Superior temporal gyrus (tissue), 1 donor: ENCODE measurements around the gene LUC7L3.

Experiments
- DNase-seq: peaks from one replicate; pipeline ENCODE4 v3.0.0-alpha.2; 2016; ENCODE audit errors: extremely low spot score

LUC7L3 gene

DNA sequence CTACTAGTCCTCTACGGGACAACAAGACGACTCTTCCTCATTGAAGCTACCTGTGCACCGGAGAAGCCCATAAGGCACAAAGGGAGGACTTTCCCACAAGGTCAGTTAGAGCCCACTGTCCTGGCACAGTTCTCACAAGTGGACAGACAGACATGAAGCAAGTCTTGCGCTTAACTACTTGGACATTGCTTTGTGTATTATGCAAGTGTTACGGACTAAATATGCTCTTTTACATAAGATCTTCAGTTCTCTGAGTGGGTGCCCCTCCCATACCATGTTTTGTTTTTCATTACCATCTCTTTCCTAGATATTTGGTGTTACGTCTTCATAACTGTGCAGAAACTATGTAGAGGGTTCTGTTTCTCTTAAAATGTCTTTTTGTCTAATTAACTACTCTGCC, 29.8 kb downstream of the LUC7L3 start:
- DNase-seq = no peak

DNA sequence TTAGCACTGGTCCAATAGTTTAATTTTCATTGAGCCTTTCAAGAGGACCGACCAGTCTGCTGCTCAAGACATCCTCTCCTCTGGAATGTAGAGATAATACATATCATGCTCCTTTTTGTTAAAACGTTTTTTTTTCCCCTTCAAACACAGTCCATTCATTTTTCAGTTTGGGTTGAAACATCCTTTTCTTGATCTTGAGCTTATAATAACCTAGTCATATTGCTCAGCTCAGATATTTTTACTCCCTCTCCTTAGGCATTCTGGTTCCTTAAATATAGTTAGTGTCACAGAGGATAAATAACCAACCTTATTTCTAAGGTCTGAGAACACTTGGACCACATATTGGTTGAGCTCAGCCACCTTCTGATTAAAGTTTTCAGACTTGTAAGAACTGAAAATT, 35.1 kb downstream of the LUC7L3 start:
- DNase-seq = no peak

DNA sequence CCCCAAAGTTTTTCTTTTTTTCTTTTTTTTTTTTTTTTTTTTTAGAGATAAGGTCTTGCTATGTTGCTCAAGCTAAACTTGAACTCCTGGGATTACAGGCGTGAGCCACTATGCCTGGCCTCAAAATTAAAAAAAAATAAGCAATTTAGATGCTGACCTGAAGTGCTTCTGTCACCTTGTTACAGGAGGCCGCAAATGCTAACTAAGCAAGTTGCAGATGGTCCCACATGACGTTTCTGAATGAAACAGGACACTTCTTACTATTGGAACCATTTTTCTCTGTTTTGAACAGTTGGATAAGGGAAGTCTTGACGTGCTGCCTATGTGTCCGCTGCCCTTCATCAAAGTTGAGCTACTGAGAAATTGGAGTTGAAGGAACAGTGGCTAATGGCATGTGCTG, 39.1 kb downstream of the LUC7L3 start:
- DNase-seq = no peak

DNA sequence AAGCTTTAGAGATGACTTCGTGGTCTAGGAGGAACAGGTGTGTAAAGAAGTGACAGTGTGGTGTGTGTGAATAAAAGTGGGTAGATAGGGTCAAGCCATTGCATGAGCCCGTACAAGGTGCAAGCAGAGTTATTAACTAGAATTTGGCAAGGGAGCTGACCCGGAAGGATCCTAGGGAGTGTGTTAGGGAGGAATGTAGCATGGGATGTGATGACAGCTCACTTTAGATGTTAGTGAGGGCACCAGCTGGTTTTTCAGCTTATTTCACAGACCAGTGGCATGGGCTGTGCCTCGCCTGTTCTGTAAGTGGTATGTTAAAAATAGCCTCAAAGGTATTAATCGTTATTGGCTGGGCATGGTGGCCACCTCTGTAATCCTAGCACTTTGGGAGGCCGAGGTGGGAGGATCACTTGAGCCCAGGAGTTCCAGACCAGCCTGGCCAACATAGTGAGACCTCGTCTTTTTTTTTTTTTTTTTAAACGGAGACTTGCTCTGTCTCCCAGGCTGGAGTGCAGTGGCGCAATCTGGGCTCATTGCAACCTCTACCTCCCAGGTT, 39.7 kb downstream of the LUC7L3 start:
- DNase-seq = no peak

DNA sequence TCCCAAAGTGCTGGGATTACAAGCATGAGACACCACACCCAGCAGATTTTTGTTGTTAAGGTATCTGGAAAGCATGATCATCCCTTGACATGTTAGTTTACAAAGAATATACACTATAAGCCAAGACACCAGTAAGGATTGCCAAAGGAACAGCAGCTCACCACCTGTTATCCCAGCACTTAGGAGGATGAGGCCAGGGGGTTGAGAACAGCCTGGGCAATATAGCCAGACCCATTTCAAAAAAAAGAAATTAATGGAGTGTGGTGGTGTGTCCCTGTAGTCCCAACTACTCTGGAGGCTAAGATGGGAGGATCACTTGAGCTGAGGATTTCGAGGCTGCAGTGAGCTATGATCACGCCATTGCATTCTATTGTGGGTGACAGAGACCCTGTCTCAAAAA, 42.8 kb downstream of the LUC7L3 start:
- DNase-seq = no peak

DNA sequence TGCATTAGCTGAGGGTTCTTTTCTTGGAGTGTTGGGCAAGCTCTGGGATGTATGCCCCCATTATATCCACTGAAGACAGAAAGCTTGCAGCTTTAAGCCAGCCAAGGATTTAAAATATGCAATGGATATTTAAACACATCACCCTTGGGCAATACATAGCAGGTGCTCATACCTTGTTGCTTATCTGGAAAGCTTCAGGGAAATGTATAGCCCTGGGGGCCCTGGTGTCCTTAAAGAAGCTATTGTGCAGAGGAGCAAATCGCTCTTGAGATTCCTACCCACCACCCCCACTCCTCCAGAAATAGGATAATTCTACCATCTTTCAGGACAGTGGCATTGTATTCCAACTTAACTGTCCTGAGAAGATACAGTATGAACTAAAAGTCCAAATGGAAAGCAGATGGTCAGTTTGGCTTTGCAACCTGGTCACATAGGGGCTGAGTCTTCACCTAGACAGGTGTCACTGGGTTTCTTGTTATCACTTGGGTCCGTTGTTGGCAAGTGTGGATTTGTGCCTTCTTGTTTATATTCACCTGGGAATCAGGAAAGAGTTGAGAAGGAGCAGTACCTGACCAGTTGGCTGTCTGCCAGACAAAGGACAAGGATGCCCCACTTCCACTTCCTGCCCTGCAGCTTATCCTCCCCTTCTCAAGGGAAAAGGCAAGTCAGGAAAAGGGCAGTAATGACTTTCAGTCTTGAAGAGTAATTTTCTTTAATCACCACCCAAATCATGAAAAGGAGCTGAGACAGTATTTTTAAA, 44.5 kb downstream of the LUC7L3 start:
- DNase-seq = no peak

DNA sequence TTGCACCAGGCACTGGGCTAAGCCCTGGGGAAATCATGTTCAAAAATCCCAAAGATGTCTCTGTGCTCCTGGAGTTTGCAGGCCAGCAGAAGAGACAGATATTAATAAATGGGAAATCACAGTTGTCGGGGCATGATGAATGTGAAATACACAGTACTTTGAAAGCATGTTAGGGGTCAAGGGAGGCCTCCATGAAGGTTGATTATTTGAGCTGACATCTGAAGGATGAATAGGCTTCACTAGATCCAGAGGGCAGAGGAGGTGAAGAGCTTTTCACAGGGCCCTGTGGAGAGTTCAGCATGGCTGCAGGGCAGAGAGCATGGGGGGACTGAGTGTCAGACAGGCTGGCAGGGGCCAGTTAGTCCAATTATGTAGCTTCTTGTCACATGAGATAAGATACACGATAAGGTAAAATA, 45.3 kb downstream of the LUC7L3 start:
- no peak for DNase-seq

DNA sequence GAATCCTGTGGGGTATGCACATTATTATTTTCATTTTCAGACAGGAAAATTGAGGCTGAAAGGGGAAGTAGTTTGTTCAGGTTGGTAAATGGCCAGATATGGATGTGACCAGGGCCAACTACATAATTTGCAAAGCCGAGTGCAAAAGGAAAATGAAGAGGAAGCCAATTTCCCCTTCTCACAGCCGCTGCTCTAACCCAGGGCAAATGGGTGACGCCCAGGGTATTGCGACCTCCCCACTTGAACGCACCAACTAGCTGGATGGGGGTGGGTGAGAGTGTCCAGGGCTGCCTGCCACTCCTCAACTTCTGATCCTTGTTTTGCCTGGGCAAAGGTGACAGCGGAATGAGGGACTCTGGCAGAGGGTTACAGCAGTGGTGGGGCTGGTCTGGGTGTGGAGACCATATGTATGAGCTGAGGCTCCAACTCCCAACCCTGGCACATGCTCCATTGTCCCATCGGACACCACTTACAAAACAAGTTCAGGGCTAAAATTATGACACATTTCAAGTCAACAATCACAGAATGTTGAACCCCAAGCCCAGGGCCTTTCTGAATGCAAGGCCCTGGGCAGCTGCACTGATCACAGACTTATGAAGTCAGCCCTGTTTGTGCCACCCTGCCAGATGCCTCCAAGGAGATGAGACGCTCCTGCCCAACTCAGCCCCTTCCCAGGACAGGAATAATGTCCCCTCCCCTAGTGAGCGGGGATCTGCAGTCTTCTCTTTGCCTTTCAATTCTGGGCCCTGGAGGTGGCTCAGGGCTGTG, 46.2 kb downstream of the LUC7L3 start:
- no peak for DNase-seq

DNA sequence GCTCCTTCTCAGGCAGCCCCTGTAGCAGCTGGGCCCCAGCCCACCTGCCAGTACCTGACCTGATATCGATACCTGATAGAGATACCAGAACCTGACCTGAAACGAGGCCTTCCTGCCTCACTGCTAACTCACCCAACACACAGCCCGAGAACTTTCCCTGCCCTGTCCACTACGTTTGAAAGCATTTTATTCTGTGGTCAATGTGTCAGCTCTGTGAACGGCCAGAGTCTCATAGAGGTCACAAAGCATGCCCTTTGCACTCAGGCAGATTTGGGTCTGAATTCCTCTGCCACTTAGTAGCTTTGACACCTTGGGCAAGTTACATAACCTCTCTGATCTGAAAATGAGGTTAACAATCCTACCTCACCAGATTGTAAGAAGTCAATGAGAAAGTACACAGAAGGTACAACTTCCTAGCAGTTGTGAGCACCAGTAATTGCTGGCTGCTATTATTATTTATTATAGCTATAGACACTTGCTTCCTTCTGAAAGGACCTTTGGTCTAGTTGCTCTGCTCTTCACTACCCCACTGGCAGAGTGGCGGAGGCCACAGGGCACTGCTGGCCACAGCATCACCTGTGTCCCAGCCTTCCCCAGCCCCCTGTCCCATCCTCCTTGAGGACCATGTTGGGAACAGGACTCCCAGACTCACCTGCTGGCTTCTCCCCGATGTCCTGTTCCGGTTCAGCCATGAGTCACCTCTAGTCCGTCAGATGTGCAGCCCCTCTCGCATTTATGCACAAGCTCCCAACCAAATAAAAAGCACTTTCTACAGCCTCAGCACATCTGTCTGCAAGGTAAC, 47.0 kb downstream of the LUC7L3 start:
- DNase-seq = no peak

DNA sequence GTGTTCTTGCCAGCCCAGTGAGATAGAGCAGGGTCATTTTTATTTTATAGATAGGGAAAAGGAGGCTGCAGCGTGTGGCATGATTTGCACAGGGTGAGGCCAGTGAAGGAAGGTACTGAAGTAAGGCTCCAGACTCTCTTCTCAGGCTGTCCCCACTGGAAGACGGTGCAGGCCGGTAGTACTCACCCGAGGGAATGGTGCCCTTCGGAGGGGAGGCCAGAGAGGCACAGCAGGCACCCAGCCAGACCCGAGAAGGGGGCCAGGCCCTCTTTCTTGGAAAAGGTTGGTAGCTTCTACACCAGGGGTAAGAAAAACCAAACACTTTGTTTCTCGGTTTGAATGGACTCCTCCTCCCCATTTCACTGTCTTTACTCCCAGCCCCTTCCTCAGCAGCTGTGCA, 47.6 kb downstream of the LUC7L3 start:
- no peak for DNase-seq

DNA sequence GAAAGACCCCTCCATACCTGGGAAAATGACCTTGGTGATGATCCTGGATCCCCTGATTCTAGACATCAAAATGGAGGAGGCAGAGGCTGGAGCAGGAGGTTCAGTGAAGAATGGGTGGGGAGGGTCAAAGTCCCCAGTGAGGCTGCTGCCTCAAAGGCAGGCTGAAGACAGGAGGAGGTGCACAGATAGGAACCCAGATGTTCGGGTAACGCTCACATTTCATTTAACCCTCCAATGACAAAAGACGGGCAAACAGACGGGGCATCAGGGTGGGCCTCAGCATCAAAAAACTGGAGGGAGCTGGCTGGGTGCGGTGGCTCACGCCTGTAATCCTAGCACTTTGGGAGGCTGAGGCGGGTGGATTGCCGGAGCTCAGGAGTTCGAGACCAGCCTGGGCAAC, 48.0 kb downstream of the LUC7L3 start, which contains the start of gene ANKRD40CL:
Gene ANKRD40CL, minus strand, starts transcription at position 73 of the 400 bp plus-strand sequence. CDS start 605 bp downstream, outside the sequence.
- DNase-seq = no peak

DNA sequence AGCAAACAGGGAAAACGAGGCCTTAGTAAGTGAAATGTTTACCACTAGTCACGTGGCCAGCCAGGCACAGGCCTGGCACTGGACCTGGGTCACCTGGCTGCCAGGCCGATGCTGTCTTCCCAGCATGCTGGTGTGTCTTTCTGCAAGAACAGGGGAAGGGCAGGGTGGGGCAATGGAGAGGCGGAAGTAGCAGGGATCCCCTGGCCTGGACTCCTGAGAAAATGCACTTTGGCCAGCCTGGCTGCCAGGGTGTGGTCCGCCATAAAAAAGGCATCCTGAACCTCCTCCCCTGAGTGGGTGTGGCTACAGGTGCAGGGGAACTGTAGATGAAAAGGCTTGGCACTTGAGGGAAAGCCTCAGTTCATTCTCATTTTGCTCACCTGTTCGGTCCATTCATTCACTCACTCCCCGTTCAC, 49.0 kb downstream of the LUC7L3 start:
- no peak for DNase-seq

DNA sequence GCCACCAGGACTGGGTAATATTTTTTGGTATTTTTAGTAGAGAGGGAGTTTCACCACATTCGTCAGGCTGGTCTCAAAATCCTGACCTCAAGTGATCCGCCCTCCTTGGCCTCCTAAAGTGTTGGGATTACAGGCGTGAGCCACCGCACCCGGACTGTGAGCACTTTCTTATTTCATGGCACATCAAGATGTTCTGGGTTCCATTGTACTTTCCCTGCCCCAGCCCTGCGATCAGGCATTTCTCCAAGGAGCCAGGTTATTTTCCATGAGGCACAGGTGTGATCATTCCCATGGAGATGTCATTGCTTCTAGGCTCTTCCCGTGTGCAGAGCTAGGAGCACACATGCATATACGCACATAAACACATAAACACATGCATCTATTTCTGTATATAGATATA, 50.5 kb downstream of the LUC7L3 start:
- DNase-seq = no peak

DNA sequence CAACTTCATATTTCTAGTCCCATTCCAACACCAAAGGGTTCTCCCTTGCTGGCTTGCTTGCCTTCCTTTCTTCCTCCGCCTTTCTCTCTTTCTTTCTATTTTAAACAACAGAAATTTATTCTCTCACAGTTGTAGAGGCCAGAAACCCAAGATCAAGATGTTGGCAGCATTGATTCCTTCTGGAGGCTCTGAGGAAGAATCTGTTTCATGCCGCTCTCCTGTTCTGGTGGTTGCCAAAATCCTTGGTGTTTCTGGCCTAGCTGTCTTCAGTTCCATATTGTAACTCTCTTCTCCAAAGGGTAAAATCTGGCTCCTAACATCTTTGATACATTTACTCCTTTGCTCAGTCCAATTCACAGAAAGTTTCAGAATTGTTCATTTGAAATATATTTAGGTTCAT, 50.9 kb downstream of the LUC7L3 start:
- DNase-seq = no peak

DNA sequence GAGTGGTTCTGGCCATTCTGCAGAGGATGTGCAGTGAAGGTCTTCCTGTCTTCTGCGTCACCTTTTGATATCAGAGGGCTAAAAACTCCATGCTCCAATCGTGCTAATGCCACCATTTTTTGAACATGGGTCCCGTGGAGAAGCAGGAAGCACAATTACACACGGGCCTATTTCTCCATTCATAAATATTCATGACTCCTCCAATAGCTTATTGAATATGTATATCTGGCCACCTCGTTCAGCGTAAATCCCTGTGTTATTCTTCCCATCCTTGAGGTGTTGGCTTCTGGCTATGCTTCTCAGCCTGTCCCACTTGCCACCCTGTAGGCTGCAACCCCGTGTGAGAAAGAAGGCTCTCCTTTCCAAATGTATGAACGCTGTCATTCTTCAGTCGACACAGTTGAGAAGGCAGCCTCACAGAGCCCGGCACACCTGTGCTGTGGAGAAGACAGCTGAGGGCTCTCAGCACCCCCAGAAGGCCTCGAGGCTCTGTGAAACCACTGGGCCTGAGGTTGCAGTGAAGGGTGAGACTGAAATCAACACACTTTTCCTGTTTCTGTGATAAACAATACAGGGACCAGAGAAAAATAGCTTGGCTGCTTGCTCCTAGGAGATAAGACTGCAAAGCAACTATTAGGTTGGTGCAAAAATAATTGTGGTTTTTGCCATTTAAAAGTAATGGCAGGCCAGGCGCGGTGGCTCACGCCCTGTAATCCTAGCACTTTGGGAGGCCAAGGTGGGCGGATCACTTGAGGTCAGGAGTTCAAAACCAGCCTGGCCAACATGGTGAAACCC, 52.8 kb downstream of the LUC7L3 start:
- no peak for DNase-seq

DNA sequence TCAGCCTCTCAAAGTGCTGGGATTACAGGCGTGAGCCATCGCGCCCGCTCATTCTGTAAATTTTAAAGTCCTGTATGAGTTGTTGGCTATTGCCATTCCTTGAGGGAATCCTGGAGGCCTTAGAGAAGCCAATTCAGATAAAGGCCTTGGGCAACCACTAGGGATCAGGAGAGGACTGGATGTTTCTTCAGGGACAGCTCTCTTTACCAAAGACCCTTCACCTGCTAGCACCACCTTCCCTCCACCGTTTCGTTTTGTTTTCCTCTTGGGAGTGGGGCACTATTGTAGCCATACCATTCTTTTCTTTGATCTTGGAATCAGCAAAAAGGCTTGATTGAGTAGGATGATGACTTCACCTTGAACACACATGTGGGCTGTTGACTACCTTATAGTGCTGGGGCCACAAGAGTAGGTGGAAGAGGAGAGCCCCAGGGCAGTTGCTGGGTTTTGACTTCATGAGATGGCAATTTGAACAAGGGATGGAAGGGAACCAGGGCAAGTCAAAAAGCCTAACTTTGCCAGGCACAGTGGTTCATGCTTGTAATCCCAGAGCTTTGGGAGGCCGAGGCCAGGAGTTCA, 54.9 kb downstream of the LUC7L3 start:
- DNase-seq = no peak

DNA sequence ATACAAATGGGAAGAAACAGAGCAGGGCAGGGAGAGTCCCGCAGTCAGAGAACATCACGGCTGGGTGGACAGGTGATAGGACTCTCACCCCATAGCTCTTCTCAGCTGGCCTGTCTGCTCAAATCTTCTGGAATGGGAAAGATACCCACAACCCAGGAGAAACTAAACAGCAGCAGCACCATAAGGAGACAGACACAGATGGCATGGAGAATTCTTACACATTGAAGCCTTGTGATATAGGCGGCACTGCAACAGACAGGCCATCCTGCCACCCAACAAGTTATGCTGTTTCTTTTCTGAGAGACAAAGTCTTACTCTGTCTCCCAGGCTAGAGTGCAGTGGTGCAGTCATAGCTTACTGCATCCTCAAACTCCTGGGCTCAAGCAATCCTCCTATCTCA, 56.5 kb downstream of the LUC7L3 start:
- DNase-seq = no peak

DNA sequence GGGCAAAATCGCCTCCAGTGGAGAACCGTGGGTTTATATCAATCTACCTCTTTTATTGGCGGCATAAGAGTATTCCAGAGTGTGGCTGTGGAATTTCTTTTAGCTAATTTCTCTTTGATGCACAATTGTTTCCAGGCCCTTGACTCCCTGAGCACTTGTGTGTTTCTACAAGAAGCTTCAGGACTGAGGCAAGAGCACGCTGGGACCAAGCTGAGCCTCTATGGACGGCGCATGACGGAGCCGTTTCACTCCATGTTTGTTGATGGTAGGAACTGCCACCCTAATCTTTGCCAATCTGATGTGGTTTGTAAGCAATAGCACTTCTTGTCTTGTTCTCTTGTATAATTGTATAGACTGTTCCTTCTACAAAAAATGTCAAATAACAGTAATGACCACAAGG, 59.1 kb downstream of the LUC7L3 start:
- no peak for DNase-seq

DNA sequence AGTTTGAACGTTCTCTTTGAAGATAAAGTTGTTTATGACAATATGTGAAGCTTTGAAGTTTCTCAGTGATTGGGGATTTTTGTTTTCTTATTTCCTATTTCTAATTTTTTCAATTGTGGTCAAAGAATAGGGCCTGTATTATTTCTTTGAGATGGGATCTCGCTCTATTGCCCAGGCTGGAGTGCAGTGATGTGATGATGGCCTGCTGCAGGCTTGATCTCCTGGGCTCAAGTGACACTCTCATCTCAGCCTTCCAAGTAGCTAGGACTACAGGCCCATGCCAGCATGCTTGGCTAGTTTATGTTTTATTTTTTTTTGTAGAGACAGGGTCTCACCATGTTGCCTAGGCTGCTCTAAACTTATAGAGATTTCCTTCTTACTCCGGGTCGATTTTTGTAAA, 59.6 kb downstream of the LUC7L3 start:
- no peak for DNase-seq

DNA sequence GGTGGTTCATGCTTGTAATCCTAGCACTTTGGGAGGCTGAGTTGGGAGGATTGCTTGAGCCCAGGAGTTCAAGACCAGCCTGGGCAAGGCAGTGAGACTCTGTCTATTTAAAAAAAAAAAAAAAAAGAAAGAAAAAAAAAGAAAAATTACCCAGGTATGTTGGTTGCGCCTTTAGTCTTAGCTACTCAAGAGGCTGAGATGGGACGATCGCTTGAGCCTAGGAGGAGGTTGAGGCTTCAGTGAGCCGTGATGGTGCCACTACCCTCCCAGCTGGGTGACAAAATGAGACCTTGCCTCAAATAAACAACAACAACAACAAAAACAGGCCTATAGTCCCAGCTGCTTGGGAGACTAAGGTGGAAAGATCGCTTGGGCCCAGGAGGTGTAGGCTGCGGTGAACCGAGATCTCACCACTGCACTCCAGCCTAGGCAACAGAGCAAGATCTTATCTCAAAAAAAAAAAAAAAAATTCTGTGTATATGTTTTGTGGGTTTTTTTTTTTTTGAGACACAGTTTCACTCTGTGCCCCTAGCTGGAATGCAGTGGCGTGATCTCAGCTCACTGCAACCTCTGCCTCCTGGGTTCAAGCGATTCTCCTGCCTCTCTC, 60.4 kb downstream of the LUC7L3 start:
- DNase-seq = no peak
